Esophagus squamous epithelium (tissue), 5 donors: ENCODE data around the gene RAB44. TPM values are rescaled to one million over a fixed set of nuclear protein-coding genes. Genes with fewer than 3 reads are reported as not detected.

ENCODE experiments used
- DNase-seq: peaks from one replicate; lab custom pipeline; 2025; lab: John Stamatoyannopoulos, UW
- H3K27ac ChIP-seq, 4 donors: fragments of 200-600 bp; sonication (generic); one replicate each; pipeline ENCODE4 v1.5.1; 2016 to 2019; ENCODE audit warnings: mild to moderate bottlenecking in 1 of 4
- H3K27me3 ChIP-seq, 4 donors: fragments of 200-600 bp; sonication (generic); 1 replicate in 3 of 4; 2 replicates in 1 of 4; pipeline versions ENCODE4 v1.5.1 to v1.6.0; 2017 to 2021; ENCODE audit warnings: antibody characterized with exemption in 1 of 4
- H3K36me3 ChIP-seq, 3 donors: fragments of 200-600 bp; sonication (generic); one replicate each; pipeline ENCODE4 v1.5.1; 2016 to 2019
- H3K4me1 ChIP-seq, 3 donors: fragments of 200-600 bp; sonication (generic); one replicate each; pipeline ENCODE4 v1.5.1; 2017 to 2019
- H3K4me3 ChIP-seq, 4 donors: fragments of 200-600 bp; sonication (generic); 1 replicate in 3 of 4; 2 replicates in 1 of 4; pipeline ENCODE4 v1.5.1; 2016 to 2019; ENCODE audit warnings: mild to moderate bottlenecking in 2 of 4, moderate library complexity in 1 of 4
- H3K9me3 ChIP-seq, 3 donors: fragments of 200-600 bp; sonication (generic); one replicate each; pipeline ENCODE4 v1.5.1; 2016 to 2019
- CTCF ChIP-seq, 6 experiments: fragments of 450-650 bp in 4 of 6; fragments of 200-600 bp in 2 of 6; sonication (generic) in 2 of 6; IDR thresholded peaks; one replicate each; pipeline ENCODE4 v1.5.1; 2016 to 2019; ENCODE audit warnings: antibody characterized with exemption in 6 of 6, mild to moderate bottlenecking in 4 of 6, moderate library complexity in 4 of 6
- POLR2A ChIP-seq, 4 donors: fragments of 450-650 bp; IDR thresholded peaks; one replicate each; pipeline ENCODE4 v1.6.1; 2017; ENCODE audit warnings: antibody characterized with exemption in 4 of 4, mild to moderate bottlenecking in 4 of 4, moderate library complexity in 3 of 4
- WGBS, 2 donors: methylation state at CpG; one replicate each; pipeline ENCODE4 v1.1.5; 2018; 5-methylcytosine and 5-hydroxymethylcytosine counted together
- intact Hi-C: fragments of 100-400 bp; cut with DNase I; formaldehyde crosslinking; loops from one replicate; pipeline ENCODE4 v1.15.0; 2022
- total RNA-seq, 4 donors: library from RNA; depleted of rRNA; stranded (reverse); fragments of >200 nt; gene quantifications; one replicate each; pipeline ENCODE4 v1.1.0, GENCODE V29; 2016
- donor health status: DM: yes; HTN: yes; CAD: no.

RAB44 gene
- total RNA-seq, 4 donors from 2014 or later: 0.11 to 0.76 (median 0.18) TPM; not detected in 1

GRCh38 chr6:36774331-36774730, 76.7 kb downstream of the RAB44 start:
- intact Hi-C loops: no loop called here
- Histone ChIP-seq H3K4me1 (peaks cover 0 to 13% (median 8%) of the 10 kb centered on the region in 3 donors), H3K27me3 (peaks cover 0 to 18% (median 0%) of the 10 kb centered on the region in 4 donors), H3K27ac (no peak overlapping the region), H3K4me3 (no peak overlapping the region), H3K36me3 (no peaks in the 10 kb centered on the region), H3K9me3 (no peaks in the 10 kb centered on the region)
- 78 to 80% methylated on average over 1 to 3 of the region's 5 CpGs for WGBS, 2 donors
- DNase-seq: no peak
- TF ChIP-seq POLR2A (IDR thresholded peaks at IDR 0.05) (no peak), CTCF (IDR thresholded peaks at IDR 0.05) (no peak)

- no peak for DNase-seq
- 73 to 79% methylated on average over 3 of the region's 5 CpGs for WGBS, 2 donors
- intact Hi-C loops: no loop called here
- H3K36me3 ChIP-seq: no peaks in the 10 kb centered on the region
- H3K27ac ChIP-seq: no peak overlapping the region
- H3K9me3 ChIP-seq: no peaks in the 10 kb centered on the region
- H3K27me3 ChIP-seq: peaks cover 0 to 21% (median 0%) of the 10 kb centered on the region in 4 donors
- no peak for TF ChIP-seq POLR2A (IDR thresholded peaks at IDR 0.05)
- TF ChIP-seq CTCF (IDR thresholded peaks at IDR 0.05): no peak
- no peak overlapping the region for H3K4me3 ChIP-seq
- H3K4me1 ChIP-seq: peaks cover 0 to 4% (median 0%) of the 10 kb centered on the region in 3 donors
Observed at GRCh38 chr6:36776167-36776566, 78.5 kb downstream of the RAB44 start.

GRCh38 chr6:36777801-36778200, 80.2 kb downstream of the RAB44 start:
- DNase-seq: no peak
- 53 to 59% methylated on average over 5 of the region's 5 CpGs for WGBS, 2 donors
- Histone ChIP-seq H3K9me3 (no peaks in the 10 kb centered on the region), H3K36me3 (no peaks in the 10 kb centered on the region), H3K4me3 (no peak overlapping the region), H3K27ac (no peak overlapping the region), H3K4me1 (peaks cover 0 to 4% (median 0%) of the 10 kb centered on the region in 3 donors), H3K27me3 (peaks cover 0 to 21% (median 0%) of the 10 kb centered on the region in 4 donors)
- intact Hi-C loops: no loop called here
- no peak for TF ChIP-seq CTCF (IDR thresholded peaks at IDR 0.05)
- no peak for TF ChIP-seq POLR2A (IDR thresholded peaks at IDR 0.05)

DNA sequence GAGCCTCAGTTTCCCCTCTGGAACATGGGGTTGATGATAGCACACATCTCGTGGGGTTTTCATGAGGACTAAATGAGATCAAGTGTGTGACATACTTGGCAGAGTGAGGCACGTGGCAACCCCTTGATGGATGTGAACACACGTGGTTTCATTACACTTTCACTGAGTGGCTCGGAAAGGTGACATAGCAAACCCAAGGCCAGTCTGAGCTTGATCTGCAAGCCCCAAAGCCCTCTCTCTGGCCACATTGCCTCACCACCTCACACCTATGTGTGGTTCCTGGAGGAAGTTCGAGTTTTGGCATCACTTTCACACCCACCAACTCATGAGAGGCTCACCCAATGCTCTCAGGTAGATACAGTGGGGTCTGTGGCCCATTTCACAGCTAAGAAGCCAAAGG, 81.6 kb downstream of the RAB44 start:
- peaks cover 0 to 21% (median 0%) of the 10 kb centered on the region in 4 donors for H3K27me3 ChIP-seq
- no peak for DNase-seq
- TF ChIP-seq POLR2A (IDR thresholded peaks at IDR 0.05): no peak
- no peak overlapping the region for H3K4me3 ChIP-seq
- no peaks in the 10 kb centered on the region for H3K9me3 ChIP-seq
- no peaks in the 10 kb centered on the region for H3K36me3 ChIP-seq
- no peak overlapping the region for H3K27ac ChIP-seq
- 47 to 59% methylated on average over 3 to 5 of the region's 5 CpGs for WGBS, 2 donors
- peaks cover 0 to 4% (median 0%) of the 10 kb centered on the region in 3 donors for H3K4me1 ChIP-seq
- intact Hi-C loops: no loop called here

DNA sequence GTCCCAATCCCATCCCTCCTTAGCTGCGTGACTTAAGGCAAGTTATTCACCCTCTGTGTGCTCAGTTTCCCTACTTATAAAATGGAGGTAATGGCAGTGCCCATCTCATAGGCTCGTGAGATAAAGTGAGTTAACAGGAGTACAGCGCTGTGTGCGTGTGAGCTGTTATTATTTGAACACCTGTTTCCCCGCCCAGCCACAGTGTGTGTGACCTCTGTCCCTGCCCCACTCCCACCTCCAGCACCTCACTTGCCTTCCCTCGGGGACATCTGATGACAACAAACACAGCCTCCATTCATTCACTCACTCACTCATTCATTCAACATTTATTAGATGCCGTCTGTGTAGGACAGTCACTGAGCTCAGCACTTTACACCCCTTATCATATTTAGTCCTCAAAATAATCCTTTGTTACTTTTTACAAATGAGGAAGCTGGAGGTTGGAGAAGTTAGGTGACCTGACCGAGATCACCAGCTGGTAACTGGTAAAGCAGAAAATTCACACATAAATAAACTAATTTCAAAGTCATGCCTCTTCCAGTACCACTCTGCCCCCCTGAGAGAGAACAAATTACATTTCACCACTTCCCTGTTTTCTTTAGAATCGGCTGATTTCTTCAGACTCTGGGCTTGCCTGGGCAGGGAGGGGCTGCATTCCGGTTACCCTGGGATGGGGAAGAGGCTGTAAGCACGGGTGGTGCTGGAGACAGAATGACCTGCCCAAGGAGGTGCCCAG, 83.0 kb downstream of the RAB44 start:
- H3K4me3 ChIP-seq: no peak overlapping the region
- intact Hi-C loops: no loop called here
- H3K36me3 ChIP-seq: no peaks in the 10 kb centered on the region
- WGBS, 2 donors: 46 to 48% methylated on average over 11 of the region's 11 CpGs
- H3K4me1 ChIP-seq: peaks cover 0 to 4% (median 0%) of the 10 kb centered on the region in 3 donors
- H3K27me3 ChIP-seq: peaks cover 0 to 21% (median 0%) of the 10 kb centered on the region in 4 donors
- TF ChIP-seq POLR2A (IDR thresholded peaks at IDR 0.05): no peak
- no peak for TF ChIP-seq CTCF (IDR thresholded peaks at IDR 0.05)
- DNase-seq: no peak
- H3K27ac ChIP-seq: no peak overlapping the region
- no peaks in the 10 kb centered on the region for H3K9me3 ChIP-seq
